HL-60 (cell line): ENCODE measurements around the gene LIMCH1.

Experiments used
- DNase-seq, 2 experiments: peaks; one replicate each; pipeline ENCODE4 v3.0.0-alpha.2; 2010 to 2020; ENCODE audit warnings: low read depth in 1 of 2, low spot score in 1 of 2
- H3K27ac ChIP-seq: fragments of 250-450 bp; sonication (Bioruptor Pico); replicated peaks from 2 replicates; pipeline ENCODE4 v1.5.1; 2020; ENCODE audit warnings: mild to moderate bottlenecking, moderate library complexity
- H3K27me3 ChIP-seq: fragments of 250-450 bp; sonication (Bioruptor Pico); 2 replicates; pipeline ENCODE4 v1.5.1; 2021; ENCODE audit warnings: mild to moderate bottlenecking, moderate library complexity; ENCODE audit not compliant: insufficient read depth, poor library complexity, severe bottlenecking
- H3K4me3 ChIP-seq: replicated peaks from 2 replicates; pipeline ENCODE4 v1.5.1; 2011; ENCODE audit warnings: mild to moderate bottlenecking, control low read depth, low read length; ENCODE audit not compliant: insufficient read depth
- GABPA ChIP-seq: IDR thresholded peaks from 2 replicates; pipeline ENCODE4 v1.6.1; 2012; ENCODE audit warnings: low read depth
- POLR2AphosphoS5 ChIP-seq: IDR thresholded peaks from 2 replicates; pipeline ENCODE4 v1.6.1; 2012; ENCODE audit warnings: low read depth
- SPI1 ChIP-seq: IDR thresholded peaks from 2 replicates; pipeline ENCODE4 v1.6.1; 2012; ENCODE audit warnings: low read depth, mild to moderate bottlenecking, borderline replicate concordance
- TF ChIP-seq, protein P1 (sequence below): IDR thresholded peaks from one replicate; pipeline ENCODE4 v1.5.1; 2011; ENCODE audit warnings: low read length, control low read depth, inconsistent platforms; ENCODE audit not compliant: insufficient read depth
- TF ChIP-seq, protein P2 (sequence below): IDR thresholded peaks from 2 replicates; pipeline ENCODE4 v1.6.1; 2012; ENCODE audit warnings: low read depth; ENCODE audit not compliant: insufficient replicate concordance

LIMCH1 gene

DNA sequence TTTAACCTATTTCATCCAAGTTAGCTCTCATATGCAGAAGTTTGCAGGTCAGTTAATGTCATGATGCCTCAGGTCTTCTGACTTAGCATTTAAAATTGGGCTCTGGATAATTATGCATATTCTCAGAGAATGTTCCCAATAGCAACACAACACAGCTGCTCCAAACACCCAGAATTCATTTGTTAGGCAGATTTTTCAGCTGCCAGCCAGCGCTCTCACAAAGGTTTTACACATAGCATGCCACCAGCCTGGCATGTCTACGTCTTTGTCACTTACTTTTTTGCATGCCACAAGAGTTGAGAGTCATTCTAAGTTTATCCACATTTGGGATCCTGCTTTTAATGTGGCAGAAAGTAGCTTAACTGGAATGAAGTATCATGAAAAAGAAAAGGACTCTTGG lies 84.8 kb downstream of the LIMCH1 start:
- TF ChIP-seq GABPA (no peak), SPI1 (no peak), POLR2AphosphoS5 (no peak)
- TF ChIP-seq, protein P1, sequence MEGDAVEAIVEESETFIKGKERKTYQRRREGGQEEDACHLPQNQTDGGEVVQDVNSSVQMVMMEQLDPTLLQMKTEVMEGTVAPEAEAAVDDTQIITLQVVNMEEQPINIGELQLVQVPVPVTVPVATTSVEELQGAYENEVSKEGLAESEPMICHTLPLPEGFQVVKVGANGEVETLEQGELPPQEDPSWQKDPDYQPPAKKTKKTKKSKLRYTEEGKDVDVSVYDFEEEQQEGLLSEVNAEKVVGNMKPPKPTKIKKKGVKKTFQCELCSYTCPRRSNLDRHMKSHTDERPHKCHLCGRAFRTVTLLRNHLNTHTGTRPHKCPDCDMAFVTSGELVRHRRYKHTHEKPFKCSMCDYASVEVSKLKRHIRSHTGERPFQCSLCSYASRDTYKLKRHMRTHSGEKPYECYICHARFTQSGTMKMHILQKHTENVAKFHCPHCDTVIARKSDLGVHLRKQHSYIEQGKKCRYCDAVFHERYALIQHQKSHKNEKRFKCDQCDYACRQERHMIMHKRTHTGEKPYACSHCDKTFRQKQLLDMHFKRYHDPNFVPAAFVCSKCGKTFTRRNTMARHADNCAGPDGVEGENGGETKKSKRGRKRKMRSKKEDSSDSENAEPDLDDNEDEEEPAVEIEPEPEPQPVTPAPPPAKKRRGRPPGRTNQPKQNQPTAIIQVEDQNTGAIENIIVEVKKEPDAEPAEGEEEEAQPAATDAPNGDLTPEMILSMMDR = no peak
- TF ChIP-seq, protein P2, sequence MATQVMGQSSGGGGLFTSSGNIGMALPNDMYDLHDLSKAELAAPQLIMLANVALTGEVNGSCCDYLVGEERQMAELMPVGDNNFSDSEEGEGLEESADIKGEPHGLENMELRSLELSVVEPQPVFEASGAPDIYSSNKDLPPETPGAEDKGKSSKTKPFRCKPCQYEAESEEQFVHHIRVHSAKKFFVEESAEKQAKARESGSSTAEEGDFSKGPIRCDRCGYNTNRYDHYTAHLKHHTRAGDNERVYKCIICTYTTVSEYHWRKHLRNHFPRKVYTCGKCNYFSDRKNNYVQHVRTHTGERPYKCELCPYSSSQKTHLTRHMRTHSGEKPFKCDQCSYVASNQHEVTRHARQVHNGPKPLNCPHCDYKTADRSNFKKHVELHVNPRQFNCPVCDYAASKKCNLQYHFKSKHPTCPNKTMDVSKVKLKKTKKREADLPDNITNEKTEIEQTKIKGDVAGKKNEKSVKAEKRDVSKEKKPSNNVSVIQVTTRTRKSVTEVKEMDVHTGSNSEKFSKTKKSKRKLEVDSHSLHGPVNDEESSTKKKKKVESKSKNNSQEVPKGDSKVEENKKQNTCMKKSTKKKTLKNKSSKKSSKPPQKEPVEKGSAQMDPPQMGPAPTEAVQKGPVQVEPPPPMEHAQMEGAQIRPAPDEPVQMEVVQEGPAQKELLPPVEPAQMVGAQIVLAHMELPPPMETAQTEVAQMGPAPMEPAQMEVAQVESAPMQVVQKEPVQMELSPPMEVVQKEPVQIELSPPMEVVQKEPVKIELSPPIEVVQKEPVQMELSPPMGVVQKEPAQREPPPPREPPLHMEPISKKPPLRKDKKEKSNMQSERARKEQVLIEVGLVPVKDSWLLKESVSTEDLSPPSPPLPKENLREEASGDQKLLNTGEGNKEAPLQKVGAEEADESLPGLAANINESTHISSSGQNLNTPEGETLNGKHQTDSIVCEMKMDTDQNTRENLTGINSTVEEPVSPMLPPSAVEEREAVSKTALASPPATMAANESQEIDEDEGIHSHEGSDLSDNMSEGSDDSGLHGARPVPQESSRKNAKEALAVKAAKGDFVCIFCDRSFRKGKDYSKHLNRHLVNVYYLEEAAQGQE = no peak
- no peak for DNase-seq
- H3K27me3 ChIP-seq = peaks cover 2% of the 10 kb centered on the region
- H3K27ac ChIP-seq = no peak overlapping the region
- no peak overlapping the region for H3K4me3 ChIP-seq

DNA sequence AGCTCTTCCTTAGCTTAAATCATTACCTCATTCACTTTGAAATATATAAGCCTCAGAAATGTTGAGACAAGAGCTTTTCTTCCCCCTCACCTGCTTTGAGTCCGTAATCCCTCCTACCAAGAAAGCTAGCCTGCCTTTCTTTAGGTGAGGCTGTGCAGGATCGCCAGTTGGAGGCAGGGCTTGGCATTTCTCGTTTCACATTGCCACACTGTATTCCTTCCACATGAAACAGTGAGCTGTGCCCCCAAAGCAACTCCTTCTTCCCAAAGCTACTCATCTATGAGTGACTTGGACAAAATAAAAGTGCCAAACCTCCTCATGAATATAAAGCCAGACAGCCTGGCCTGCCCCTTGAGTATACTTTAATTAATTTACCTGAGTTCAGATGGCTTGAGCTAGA lies 86.8 kb downstream of the LIMCH1 start:
- no peak overlapping the region for H3K27ac ChIP-seq
- no peak overlapping the region for H3K4me3 ChIP-seq
- no peak for DNase-seq
- H3K27me3 ChIP-seq = peaks cover 4% of the 10 kb centered on the region
- TF ChIP-seq SPI1 (no peak), POLR2AphosphoS5 (no peak)

DNA sequence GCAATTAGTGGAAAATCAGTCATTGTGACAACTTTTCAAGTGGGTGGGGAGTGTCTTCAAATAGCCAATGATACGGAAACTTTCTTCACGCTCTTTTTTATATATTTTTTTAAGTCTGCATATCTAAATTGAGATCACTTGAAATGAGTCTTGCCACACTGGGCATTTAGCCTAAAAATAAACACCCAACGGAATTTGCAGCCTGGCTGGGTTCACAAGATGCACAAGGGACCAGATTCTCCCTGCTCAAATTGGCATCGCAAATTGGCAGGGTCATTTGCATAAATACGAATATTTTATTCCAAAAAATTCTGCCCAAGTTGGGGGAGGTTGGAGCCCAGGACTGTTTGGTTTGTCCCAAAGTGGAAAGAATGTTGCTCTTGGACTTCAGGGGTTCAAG lies 87.6 kb downstream of the LIMCH1 start:
- H3K27me3 ChIP-seq = peaks cover 4% of the 10 kb centered on the region
- TF ChIP-seq POLR2AphosphoS5 (no peak), SPI1 (no peak), GABPA (no peak)
- TF ChIP-seq, protein P1 = no peak
- TF ChIP-seq, protein P2 = no peak
- DNase-seq = no peak
- no peak overlapping the region for H3K4me3 ChIP-seq
- H3K27ac ChIP-seq = no peak overlapping the region

DNA sequence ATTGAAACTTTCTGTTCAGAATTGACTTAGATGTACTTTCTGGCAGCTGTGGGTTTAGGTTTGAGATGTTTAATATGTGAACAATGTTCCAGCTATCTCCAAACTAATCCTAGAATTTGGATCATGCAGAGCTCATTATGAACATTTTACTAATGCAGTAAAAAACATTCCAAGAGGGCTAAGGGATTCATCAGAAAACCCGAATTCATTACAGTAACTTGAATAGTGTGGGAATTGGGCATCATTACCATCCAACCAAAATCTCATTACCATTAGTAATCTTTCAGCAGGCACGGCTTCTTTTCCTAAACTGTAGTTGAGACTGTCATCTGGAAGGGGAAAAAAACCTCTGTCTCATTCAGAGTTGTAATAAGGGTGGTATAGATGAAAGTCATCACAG lies 91.0 kb downstream of the LIMCH1 start:
- H3K27me3 ChIP-seq = peaks cover 4% of the 10 kb centered on the region
- no peak for DNase-seq
- TF ChIP-seq, protein P2 = no peak
- no peak for TF ChIP-seq POLR2AphosphoS5
- TF ChIP-seq SPI1 = no peak
- TF ChIP-seq, protein P1 = no peak
- no peak for TF ChIP-seq GABPA
- no peak overlapping the region for H3K27ac ChIP-seq
- H3K4me3 ChIP-seq = no peak overlapping the region
